ENCODE measurements around the gene CCL23. TPM values are rescaled to one million over a fixed set of nuclear protein-coding genes. Genes with fewer than 3 reads are reported as not detected.

CCL23 gene
- polyA plus RNA-seq, 1 donor (not counting 4 experiments of a cell fraction or from before 2014, with no cell fraction given), result not detected

GRCh38 chr17:36001110-36001771 lies 16.5 kb downstream of the CCL23 start, which contains the start of gene CCL15:
Gene CCL15 (minus strand): TSS chr17:36001553. CDS start chr17:36001492, 61 bp downstream.
- no peaks in the 10 kb centered on the region for H3K9me1 ChIP-seq (ENCODE audit: control insufficient read depth, extremely low read depth, insufficient read depth, low read length)
- H3K4me1 ChIP-seq (ENCODE audit: control insufficient read depth, extremely low read depth, insufficient read depth, low read length), result no peaks in the 10 kb centered on the region
- H3K27ac ChIP-seq (ENCODE audit: control insufficient read depth, insufficient read depth, low read length), result no peak within 1 kb of the TSS
- H3K27me3 ChIP-seq (ENCODE audit: control insufficient read depth, extremely low read depth, insufficient read depth, low read length), result no peaks in the 10 kb centered on the region
- TF ChIP-seq CTCF (optimal IDR thresholded peaks at IDR 0.05 in 1 of 3, IDR thresholded peaks at IDR 0.05 in 1 of 3, conservative IDR thresholded peaks at IDR 0.05 in 1 of 3; ENCODE audit: extremely low read depth in 1 of 3, insufficient read depth in 2 of 3, low read length in 3 of 3) (no peak), EZH2 (IDR thresholded peaks at IDR 0.05; ENCODE audit: low read length) (no peak)
- no peak within 1 kb of the TSS for H3K9ac ChIP-seq (ENCODE audit: control insufficient read depth, extremely low read depth, insufficient read depth, low read length)
- H3K4me3 ChIP-seq (ENCODE audit: control insufficient read depth in 2 of 3, extremely low read depth in 1 of 3, insufficient read depth in 2 of 3, low read depth in 1 of 3, low read length in 3 of 3), result no peak within 1 kb of the TSS
- no peak for FAIRE-seq
- dilution Hi-C loops (cut with MboI; ENCODE audit: extremely low pct_ligation_motif_present, low sequenced_read_pairs), result no loop called here
- no peaks in the 10 kb centered on the region for H3K36me3 ChIP-seq (ENCODE audit: control insufficient read depth in 2 of 2, extremely low read depth in 1 of 2, insufficient read depth in 2 of 2, low read length in 2 of 2)
- no peak within 1 kb of the TSS for H3K4me2 ChIP-seq (ENCODE audit: control insufficient read depth, extremely low read depth, insufficient read depth, low read depth, low read length)
- H4K20me1 ChIP-seq (ENCODE audit: control insufficient read depth, extremely low read depth, insufficient read depth, low read length), result no peaks in the 10 kb centered on the region
- H3K79me2 ChIP-seq (ENCODE audit: control insufficient read depth, insufficient read depth, low read length), result no peaks in the 10 kb centered on the region
- no peak within 1 kb of the TSS for H2AFZ ChIP-seq (ENCODE audit: control insufficient read depth, low read length)
- H3K9me3 ChIP-seq (ENCODE audit: control insufficient read depth, low read depth, low read length), result no peaks in the 10 kb centered on the region
- DNase-seq (ENCODE audit: low read depth, low spot score), result no peak

GRCh38 chr17:36000732-36001109 lies 17.1 kb downstream of the CCL23 start:
- no peak overlapping the region for H3K9ac ChIP-seq (ENCODE audit: control insufficient read depth, extremely low read depth, insufficient read depth, low read length)

More at GRCh38 chr17:36000732-36001109, 17.1 kb downstream of the CCL23 start:
- no peak overlapping the region for H2AFZ ChIP-seq (ENCODE audit: control insufficient read depth, low read length)
- H3K27ac ChIP-seq (ENCODE audit: control insufficient read depth, insufficient read depth, low read length), result no peak overlapping the region
- dilution Hi-C loops (cut with MboI; ENCODE audit: extremely low pct_ligation_motif_present, low sequenced_read_pairs), result no loop called here
- TF ChIP-seq CTCF (optimal IDR thresholded peaks at IDR 0.05 in 1 of 3, IDR thresholded peaks at IDR 0.05 in 1 of 3, conservative IDR thresholded peaks at IDR 0.05 in 1 of 3; ENCODE audit: extremely low read depth in 1 of 3, insufficient read depth in 2 of 3, low read length in 3 of 3), result no peak
- no peak for TF ChIP-seq EZH2 (IDR thresholded peaks at IDR 0.05; ENCODE audit: low read length)
- H3K27me3 ChIP-seq (ENCODE audit: control insufficient read depth, extremely low read depth, insufficient read depth, low read length), result no peaks in the 10 kb centered on the region
- H4K20me1 ChIP-seq (ENCODE audit: control insufficient read depth, extremely low read depth, insufficient read depth, low read length), result no peaks in the 10 kb centered on the region
- H3K4me2 ChIP-seq (ENCODE audit: control insufficient read depth, extremely low read depth, insufficient read depth, low read depth, low read length), result no peak overlapping the region
- H3K4me1 ChIP-seq (ENCODE audit: control insufficient read depth, extremely low read depth, insufficient read depth, low read length), result no peaks in the 10 kb centered on the region
- no peak overlapping the region for H3K4me3 ChIP-seq (ENCODE audit: control insufficient read depth in 2 of 3, extremely low read depth in 1 of 3, insufficient read depth in 2 of 3, low read depth in 1 of 3, low read length in 3 of 3)
- no peak for FAIRE-seq
- no peaks in the 10 kb centered on the region for H3K9me3 ChIP-seq (ENCODE audit: control insufficient read depth, low read depth, low read length)
- no peaks in the 10 kb centered on the region for H3K36me3 ChIP-seq (ENCODE audit: control insufficient read depth in 2 of 2, extremely low read depth in 1 of 2, insufficient read depth in 2 of 2, low read length in 2 of 2)
- H3K9me1 ChIP-seq (ENCODE audit: control insufficient read depth, extremely low read depth, insufficient read depth, low read length), result no peaks in the 10 kb centered on the region
- no peaks in the 10 kb centered on the region for H3K79me2 ChIP-seq (ENCODE audit: control insufficient read depth, insufficient read depth, low read length)
- DNase-seq (ENCODE audit: low read depth, low spot score), result no peak
